Heart left ventricle (tissue), 13 donors: ENCODE results near the gene RPGRIP1.

Experiments used
- POLR2A ChIP-seq, 2 donors: fragments of 450-650 bp; IDR thresholded peaks; one replicate each; pipeline ENCODE4 v1.6.1; 2017; ENCODE audit warnings: antibody characterized with exemption in 2 of 2, mild to moderate bottlenecking in 2 of 2, moderate library complexity in 2 of 2
- TF ChIP-seq, protein P1 (sequence below), 12 donors: fragments of 200-600 bp; sonication (generic) in 4 of 12; IDR thresholded peaks; one replicate each; pipeline versions ENCODE4 v1.5.0 to v1.8.0; 2018 to 2022; ENCODE audit warnings: antibody characterized with exemption in 12 of 12, mild to moderate bottlenecking in 5 of 12
- donor health status: ischemic (EF 13 %, LVEDD 7.1; RV severe dilation, severe dysfunction).
- donor health status: DM: no; HTN: yes; CAD: no.
- donor health status: DM: no; HTN: no; CAD: no.
- donor health status: ischemic (EF 25% LVEDD 6.9; RV normal size, moderate dysfunction).
- donor health status: ischemic (EF 25% LVEDD 5.7; RV mildly dilated, moderate dysfunction).
- donor health status: ischemic (EF 35%, LVEDD 5.7; RV mildly dilated, moderate dysfunction).
- donor health status: nonischemic (EF 11% LVEDD 7.7; RV severe dilation, severe dysfunction).
- donor health status: DM: yes; HTN: yes; CAD: no.
- donor health status: PGD.
- donor health status: ischemic (EF 29% LVEDD 5.4; RV normal size, mild dysfunction).
- donor health status: nonischemic (EF 23%, LVEDD 6.1; RV moderate dilation, normal function).

DNA sequence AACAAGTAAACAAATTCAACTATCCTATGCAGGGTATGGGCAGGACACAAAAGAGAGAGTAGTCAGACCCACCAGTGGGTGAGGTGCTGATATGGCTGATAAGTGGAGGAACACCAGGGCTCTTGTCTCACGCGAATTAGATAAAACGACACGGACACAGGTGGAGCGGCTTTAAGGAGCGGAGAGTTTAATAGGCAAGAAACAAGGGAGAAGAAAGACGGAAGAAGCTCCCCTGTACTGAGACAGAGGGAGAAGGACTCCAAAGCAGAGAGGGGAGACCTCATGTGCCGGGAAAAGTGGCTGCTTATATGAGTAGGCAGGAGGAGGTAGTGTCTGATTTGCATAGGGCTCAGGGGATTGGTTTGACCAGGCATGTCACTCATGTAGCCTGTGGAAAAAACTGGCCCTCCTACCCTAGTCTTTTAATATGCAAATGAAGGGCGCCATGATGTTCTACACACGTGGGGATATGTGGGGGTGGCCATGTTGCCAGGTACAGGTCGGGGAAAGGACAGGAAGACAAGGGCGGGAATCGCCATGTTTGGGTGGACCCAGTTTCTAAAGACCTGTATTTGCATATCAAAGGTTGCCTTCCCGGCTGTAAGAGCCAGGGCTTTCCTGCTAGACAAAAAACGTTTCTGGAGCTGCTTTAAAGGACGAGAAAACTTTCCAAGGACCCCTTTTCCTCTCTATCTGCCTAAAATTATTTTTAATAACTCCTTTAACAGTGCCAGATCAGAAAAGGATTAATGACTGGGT, 28.8 kb downstream of the RPGRIP1 start:
- TF ChIP-seq, protein P1, sequence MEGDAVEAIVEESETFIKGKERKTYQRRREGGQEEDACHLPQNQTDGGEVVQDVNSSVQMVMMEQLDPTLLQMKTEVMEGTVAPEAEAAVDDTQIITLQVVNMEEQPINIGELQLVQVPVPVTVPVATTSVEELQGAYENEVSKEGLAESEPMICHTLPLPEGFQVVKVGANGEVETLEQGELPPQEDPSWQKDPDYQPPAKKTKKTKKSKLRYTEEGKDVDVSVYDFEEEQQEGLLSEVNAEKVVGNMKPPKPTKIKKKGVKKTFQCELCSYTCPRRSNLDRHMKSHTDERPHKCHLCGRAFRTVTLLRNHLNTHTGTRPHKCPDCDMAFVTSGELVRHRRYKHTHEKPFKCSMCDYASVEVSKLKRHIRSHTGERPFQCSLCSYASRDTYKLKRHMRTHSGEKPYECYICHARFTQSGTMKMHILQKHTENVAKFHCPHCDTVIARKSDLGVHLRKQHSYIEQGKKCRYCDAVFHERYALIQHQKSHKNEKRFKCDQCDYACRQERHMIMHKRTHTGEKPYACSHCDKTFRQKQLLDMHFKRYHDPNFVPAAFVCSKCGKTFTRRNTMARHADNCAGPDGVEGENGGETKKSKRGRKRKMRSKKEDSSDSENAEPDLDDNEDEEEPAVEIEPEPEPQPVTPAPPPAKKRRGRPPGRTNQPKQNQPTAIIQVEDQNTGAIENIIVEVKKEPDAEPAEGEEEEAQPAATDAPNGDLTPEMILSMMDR (IDR thresholded peaks at IDR 0.05), result no peak
- peak in 1 of 2 donors; percentile 56 for TF ChIP-seq POLR2A (IDR thresholded peaks at IDR 0.05)
